GM12878 (cell line): Measurements from ENCODE around the gene MFSD6. TPM values are rescaled to one million over a fixed set of nuclear protein-coding genes. Genes with fewer than 3 reads are reported as not detected.

ENCODE experiments used
- ATAC-seq: fragments of 200-7000 bp; cut with Tn5 transposase; 3 replicates; pipeline ENCODE4 v1.9.1; 2020; ENCODE audit warnings: mild to moderate bottlenecking, moderate library complexity
- BruUV-seq: library from RNA; stranded (reverse); fragments of 400-500 nt; replicated peaks from 2 replicates; lab custom pipeline; 2021; lab: Mats Ljungman, UMichigan
- CTCF ChIA-PET: fragments of 300-600 bp; sonication (Branson Sonifier 250); formaldehyde crosslinking; extraction: SDS; loops from one replicate; lab custom pipeline; 2021; ENCODE audit warnings: inconsistent platforms; lab: Yijun Ruan, JAX
- POLR2A ChIA-PET: fragments of 350-600 bp; formaldehyde crosslinking; extraction: SDS; loops from one replicate; lab custom pipeline; 2021; ENCODE audit warnings: inconsistent platforms; lab: Charles Lee
- RAD21 ChIA-PET: fragments of 300-600 bp; sonication (Branson Sonifier 250); formaldehyde crosslinking; loops from one replicate; lab custom pipeline; 2023; ENCODE audit warnings: antibody characterized with exemption; ENCODE audit not compliant: unreplicated experiment; lab: Charles Lee
- SMC1A ChIA-PET: fragments of 300-600 bp; sonication (Branson Sonifier 250); formaldehyde crosslinking; loops from one replicate; lab custom pipeline; 2023; ENCODE audit not compliant: unreplicated experiment, uncharacterized antibody; lab: Charles Lee
- DNase-seq: peaks from one replicate; pipeline ENCODE4 v3.0.0-alpha.2; 2011; ENCODE audit warnings: low read depth, low spot score
- FAIRE-seq: peaks from 3 replicates; lab custom pipeline; 2011; peaks lifted over from hg19 to GRCh38; lab: Jason Lieb, UNC
- H2AFZ ChIP-seq: 2 replicates; pipeline ENCODE4 v1.6.0; 2011; ENCODE audit warnings: low read depth, low read length, control low read depth; ENCODE audit not compliant: control insufficient read depth
- H3K27ac ChIP-seq: 2 replicates; pipeline ENCODE4 v1.5.1; 2011; ENCODE audit warnings: control low read depth; ENCODE audit not compliant: control insufficient read depth, insufficient read depth
- H3K27me3 ChIP-seq, 2 experiments: replicated peaks in 1 of 2; 2 replicates each; pipeline versions ENCODE4 v1.6.0 to v1.6.1; 2011; ENCODE audit warnings: low read length in 1 of 2; ENCODE audit not compliant: control insufficient read depth in 2 of 2, insufficient read depth in 2 of 2
- H3K36me3 ChIP-seq, 2 experiments: 2 replicates each; pipeline ENCODE4 v1.5.1; 2011; ENCODE audit warnings: low read length in 1 of 2; ENCODE audit not compliant: control insufficient read depth in 2 of 2, insufficient read depth in 2 of 2
- H3K4me1 ChIP-seq: 2 replicates; pipeline ENCODE4 v1.6.1; 2011; ENCODE audit warnings: mild to moderate bottlenecking, low read length, moderate library complexity, mixed read lengths; ENCODE audit not compliant: control insufficient read depth, insufficient read depth
- H3K4me2 ChIP-seq: 2 replicates; pipeline ENCODE4 v1.6.0; 2011; ENCODE audit warnings: control low read depth; ENCODE audit not compliant: control insufficient read depth, insufficient read depth
- H3K4me3 ChIP-seq: fragments of 200-600 bp; sonication (generic); 2 replicates; pipeline ENCODE4 v1.5.1; 2016
- H3K79me2 ChIP-seq: 2 replicates; pipeline ENCODE4 v1.6.0; 2011; ENCODE audit warnings: low read length; ENCODE audit not compliant: control insufficient read depth, insufficient read depth
- H3K9ac ChIP-seq: 2 replicates; pipeline ENCODE4 v1.8.0; 2011; ENCODE audit warnings: low read length, control low read depth, mixed read lengths; ENCODE audit not compliant: control insufficient read depth, insufficient read depth
- H3K9me3 ChIP-seq: replicated peaks from 3 replicates; pipeline ENCODE4 v1.5.1; 2011; ENCODE audit warnings: mild to moderate bottlenecking, low read length; ENCODE audit not compliant: control insufficient read depth, insufficient read depth
- H4K20me1 ChIP-seq: 2 replicates; pipeline ENCODE4 v1.6.0; 2011; ENCODE audit not compliant: control insufficient read depth, insufficient read depth
- BHLHE40 ChIP-seq, 2 experiments: fragments of 450-650 bp in 1 of 2; IDR thresholded peaks; 2 replicates each; pipeline ENCODE4 v1.6.1; 2011 to 2017; ENCODE audit warnings: low read depth in 2 of 2, borderline replicate concordance in 1 of 2, improper control_type of control experiment in 1 of 2, low read length in 1 of 2, mild to moderate bottlenecking in 1 of 2
- BRCA1 ChIP-seq: IDR thresholded peaks from 2 replicates; pipeline ENCODE4 v1.6.1; 2011; ENCODE audit warnings: low read depth, low read length, improper control_type of control experiment
- CBX3 ChIP-seq: fragments of 200-600 bp; sonication (generic); IDR thresholded peaks from 2 replicates; pipeline ENCODE4 v1.6.1; 2016; ENCODE audit warnings: low read depth, borderline replicate concordance
- EED ChIP-seq: sonication (generic); IDR thresholded peaks from 2 replicates; pipeline ENCODE4 v1.6.1; 2016; ENCODE audit warnings: antibody characterized with exemption, low read depth
- KAT2A ChIP-seq: conservative IDR thresholded peaks from 2 replicates; pipeline ENCODE4 v1.6.1; 2011; ENCODE audit warnings: low read depth, low read length; ENCODE audit not compliant: control insufficient read depth
- MAX ChIP-seq: IDR thresholded peaks from 2 replicates; pipeline ENCODE4 v1.6.1; 2012; ENCODE audit warnings: low read depth, low read length, improper control_type of control experiment
- PML ChIP-seq: IDR thresholded peaks from 2 replicates; pipeline ENCODE4 v1.6.1; 2012; ENCODE audit warnings: low read length, inconsistent platforms
- POLR2AphosphoS2 ChIP-seq: IDR thresholded peaks from 2 replicates; pipeline ENCODE4 v1.6.1; 2011; ENCODE audit warnings: low read depth, mild to moderate bottlenecking, low read length, improper control_type of control experiment, moderate library complexity
- RAD51 ChIP-seq: fragments of 450-650 bp; IDR thresholded peaks from 2 replicates; pipeline ENCODE4 v1.6.1; 2016; ENCODE audit warnings: moderate library complexity, mild to moderate bottlenecking, inconsistent platforms
- RBBP5 ChIP-seq: fragments of 200-600 bp; sonication (generic); conservative IDR thresholded peaks from 2 replicates; pipeline ENCODE4 v1.6.1; 2016
- SIN3A ChIP-seq: IDR thresholded peaks from 2 replicates; pipeline ENCODE4 v1.6.1; 2012; ENCODE audit warnings: low read depth, low read length, improper control_type of control experiment
- SMARCA5 ChIP-seq: fragments of 450-650 bp; IDR thresholded peaks from 2 replicates; pipeline ENCODE4 v1.6.1; 2017; ENCODE audit warnings: mild to moderate bottlenecking
- SREBF1 ChIP-seq: IDR thresholded peaks from 2 replicates; pipeline ENCODE4 v1.6.1; 2012; ENCODE audit warnings: mild to moderate bottlenecking, low read length
- SREBF2 ChIP-seq: IDR thresholded peaks from 2 replicates; pipeline ENCODE4 v1.6.1; 2012; ENCODE audit warnings: mild to moderate bottlenecking, low read length
- ZNF207 ChIP-seq: fragments of 450-650 bp; IDR thresholded peaks from 2 replicates; pipeline ENCODE4 v1.6.1; 2014; ENCODE audit warnings: antibody characterized with exemption, mild to moderate bottlenecking, borderline replicate concordance
- ZNF592 ChIP-seq: fragments of 450-650 bp; IDR thresholded peaks from 2 replicates; pipeline ENCODE4 v1.6.1; 2017; ENCODE audit warnings: mild to moderate bottlenecking, moderate library complexity
- WGBS: methylation state at CpG from one replicate; pipeline ENCODE4 v1.1.6; 2016; ENCODE audit warnings: low lambda C conversion rate; ENCODE audit not compliant: insufficient replicate concordance, insufficient coverage; ENCODE audit errors: missing lambda C conversion rate; 5-methylcytosine and 5-hydroxymethylcytosine counted together
- in situ Hi-C: fragments of 300-500 bp; cut with MboI; formaldehyde crosslinking; loops from 9 replicates; pipeline ENCODE4 v1.14.3; 2018; ENCODE audit warnings: mixed read lengths
- intact Hi-C: fragments of 100-400 bp; cut with micrococcal nuclease; formaldehyde crosslinking; loops from one replicate; pipeline ENCODE4 v1.14.2; 2022; ENCODE audit not compliant: unreplicated experiment
- polyA plus RNA-seq, 11 experiments: library from polyadenylated mRNA; depleted of rRNA in 4 of 11; unstranded in 6 of 11; stranded (reverse) in 5 of 11; fragments of >200 nt; fragmentation: Nextera tagmentation in 4 of 11; fragmentation: Illumina TruSeq in 1 of 11; extraction: Ambion mirVana in 4 of 11; extraction: Trizol in 1 of 11; gene quantifications; 1 replicate in 1 of 11; 2 replicates in 10 of 11; pipeline versions ENCODE4 v1.2.1 to v1.2.3, GENCODE V29; 2011 to 2016; ENCODE audit warnings: inconsistent platforms in 2 of 11, missing spikeins in 2 of 11, low read depth in 1 of 11
- total RNA-seq, 4 experiments: library from RNA; depleted of rRNA in 3 of 4; stranded (reverse); fragments of >200 nt in 3 of 4; fragmentation: Illumina TruSeq in 1 of 4; extraction: Trizol in 1 of 4; gene quantifications; 2 replicates each; pipeline versions ENCODE4 v1.2.1 to v1.2.3, GENCODE V29; 2013 to 2021

The MFSD6 gene
- total and polyA plus RNA-seq, 10 of the 15 experiments (the other 5 are each of a cell fraction or from before 2014, with no cell fraction given): 6.7 to 42.6 (median 24.2) TPM

- H2AFZ ChIP-seq: no peak overlapping the region
- H3K4me1 ChIP-seq: no peaks in the 10 kb centered on the region
- RAD21 ChIA-PET: no interaction called here
- intact Hi-C loops (no loop called here), in situ Hi-C loops (no loop called here)
- 72% methylated on average over 4 of the region's 4 CpGs for WGBS
- SMC1A ChIA-PET: interaction anchor here (0.9 kb wide), 1 partner anchor 249 kb away, joined by 3 read pairs; no protein-coding TSS in a partner anchor
- no peak overlapping the region for H3K4me2 ChIP-seq
- no TSS peak for BruUV-seq
- DNase-seq (no peak), ATAC-seq (no peak), FAIRE-seq (no peak)
- TF ChIP-seq SIN3A (no peak), PML (no peak), BHLHE40 (IDR thresholded peaks at IDR 0.05; ENCODE audit: borderline replicate concordance in 1 of 2, low read depth in 2 of 2, low read length in 1 of 2) (no peak), SMARCA5 (no peak), RBBP5 (no peak)
- H3K9ac ChIP-seq: no peak overlapping the region
- no peaks in the 10 kb centered on the region for H3K27me3 ChIP-seq
- H3K36me3 ChIP-seq: peaks cover 0 to 18% of the 10 kb centered on the region in 2 experiments; a peak in 2 of 4 replicates
- no peak overlapping the region for H3K4me3 ChIP-seq
- no peaks in the 10 kb centered on the region for H3K79me2 ChIP-seq
- CTCF ChIA-PET: no interaction called here
- no peak overlapping the region for H3K27ac ChIP-seq
- POLR2A ChIA-PET: no interaction called here
- H3K9me3 ChIP-seq: no peaks in the 10 kb centered on the region; the same call in 2 of the 3 replicates
- H4K20me1 ChIP-seq: no peaks in the 10 kb centered on the region
Measured at GRCh38 chr2:190489475-190489874, 81.3 kb downstream of the MFSD6 start.

GRCh38 chr2:190490502-190490901 lies 82.3 kb downstream of the MFSD6 start:
- H3K4me3 ChIP-seq: no peak overlapping the region
- ATAC-seq (no peak), FAIRE-seq (no peak), DNase-seq (no peak)
- intact Hi-C loops: no loop called here
- 100% methylated on average over 3 of the region's 3 CpGs for WGBS
- no peaks in the 10 kb centered on the region for H3K79me2 ChIP-seq
- no peak overlapping the region for H3K9ac ChIP-seq
- SMC1A ChIA-PET: interaction anchor here (0.6 to 1.0 kb wide), 2 partner anchors 80 to 103 kb away, joined by 3 read pairs; no protein-coding TSS in a partner anchor
- no peaks in the 10 kb centered on the region for H3K27me3 ChIP-seq
- in situ Hi-C loops: no loop called here
- TF ChIP-seq EED (no peak), BRCA1 (no peak), RAD51 (no peak), POLR2AphosphoS2 (no peak), KAT2A (no peak), SREBF1 (no peak), ZNF207 (no peak), CBX3 (no peak), SREBF2 (no peak), MAX (no peak), ZNF592 (no peak)
- H3K4me2 ChIP-seq: no peak overlapping the region
- H3K27ac ChIP-seq: no peak overlapping the region
- no peak overlapping the region for H2AFZ ChIP-seq
- peaks cover 0 to 18% of the 10 kb centered on the region in 2 experiments; a peak in 2 of 4 replicates for H3K36me3 ChIP-seq
- no peaks in the 10 kb centered on the region for H4K20me1 ChIP-seq
- POLR2A ChIA-PET: interaction anchor here (1.2 to 1.3 kb wide), 2 partner anchors 10 to 23 kb away, joined by 3 to 4 read pairs; no protein-coding TSS in a partner anchor
- no peaks in the 10 kb centered on the region for H3K4me1 ChIP-seq
- no TSS peak for BruUV-seq
- RAD21 ChIA-PET: no interaction called here
- H3K9me3 ChIP-seq: no peaks in the 10 kb centered on the region; the same call in 2 of the 3 replicates
- CTCF ChIA-PET: interaction anchor here (0.6 kb wide), 1 partner anchor 190 kb away, joined by 3 read pairs; no protein-coding TSS in a partner anchor
